Nephron progenitor cell (in vitro differentiated cells): ENCODE data around the gene RABGGTB.

ENCODE experiments used
- DNase-seq: peaks from one replicate; pipeline ENCODE4 v3.0.0; 2021
- H3K27ac Mint-ChIP-seq: 2 replicates; pipeline ENCODE4 v1.8.0; 2021; ENCODE audit warnings: mild to moderate bottlenecking, moderate library complexity, mixed read lengths
- H3K27me3 Mint-ChIP-seq: 2 replicates; pipeline ENCODE4 v1.8.0; 2021; ENCODE audit warnings: mild to moderate bottlenecking, low read depth, mixed read lengths; ENCODE audit not compliant: poor library complexity
- H3K36me3 Mint-ChIP-seq: 2 replicates; pipeline ENCODE4 v1.8.0; 2021; ENCODE audit warnings: low read depth, mixed read lengths
- H3K4me1 Mint-ChIP-seq: 2 replicates; pipeline ENCODE4 v1.8.0; 2021; ENCODE audit warnings: mixed read lengths
- H3K4me3 Mint-ChIP-seq: 2 replicates; pipeline ENCODE4 v1.8.0; 2021; ENCODE audit warnings: mild to moderate bottlenecking, moderate library complexity, mixed read lengths
- H3K9me3 Mint-ChIP-seq: 2 replicates; pipeline ENCODE4 v1.8.0; 2021; ENCODE audit warnings: mild to moderate bottlenecking, moderate library complexity, mixed read lengths
- CTCF ChIP-seq: fragments of 200-600 bp; sonication (generic); IDR thresholded peaks from 2 replicates; pipeline ENCODE4 v1.5.0; 2021; ENCODE audit warnings: antibody characterized with exemption

The RABGGTB gene

DNA sequence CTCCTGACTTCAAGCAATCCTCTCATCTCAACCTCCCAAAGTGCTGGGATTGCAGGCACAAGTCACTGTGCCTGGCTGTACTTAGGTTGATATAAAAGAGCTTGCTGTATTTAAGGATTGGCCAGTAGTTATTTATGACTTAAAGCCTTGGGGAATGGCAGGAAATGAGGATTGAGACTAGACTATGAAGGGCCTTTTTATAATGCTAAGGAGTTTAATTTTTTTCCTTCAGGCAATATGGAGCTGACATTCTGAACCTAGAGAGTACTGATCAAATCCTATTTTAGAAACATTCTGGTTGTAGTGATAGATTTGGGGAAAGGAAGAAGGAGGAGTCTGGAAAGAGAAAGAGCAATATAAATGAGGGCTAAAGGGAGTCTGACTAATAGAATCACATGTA, 55.4 kb downstream of the RABGGTB start:
- Mint-ChIP-seq H3K27me3 (no peaks in the 10 kb centered on the region), H3K27ac (no peak overlapping the region), H3K9me3 (peaks cover 5% of the 10 kb centered on the region), H3K4me1 (no peaks in the 10 kb centered on the region), H3K4me3 (no peak overlapping the region), H3K36me3 (no peaks in the 10 kb centered on the region)
- TF ChIP-seq CTCF: no peak
- DNase-seq: no peak
